HG03378 (cell line): ENCODE measurements around the gene AANAT.

Experiments used
- ATAC-seq: cut with Tn5 transposase; IDR thresholded peaks from one replicate; pipeline ENCODE4 v1.9.1; 2021; ENCODE audit warnings: mild to moderate bottlenecking, moderate library complexity; ENCODE audit not compliant: unreplicated experiment

AANAT gene

GRCh38 chr17:76485569-76485968, 18.2 kb downstream of the AANAT start:
- no peak for ATAC-seq

GRCh38 chr17:76487451-76488192, 20.2 kb downstream of the AANAT start:
- no peak for ATAC-seq

GRCh38 chr17:76490112-76490710, 22.8 kb downstream of the AANAT start:
- no peak for ATAC-seq

GRCh38 chr17:76491271-76492122, 24.1 kb downstream of the AANAT start:
- ATAC-seq, result no peak

GRCh38 chr17:76492123-76492988, 25.0 kb downstream of the AANAT start:
- ATAC-seq, result no peak

GRCh38 chr17:76492989-76493501, 25.6 kb downstream of the AANAT start:
- no peak for ATAC-seq

- ATAC-seq, result no peak
Measured at GRCh38 chr17:76493505-76494167, 26.2 kb downstream of the AANAT start.

- no peak for ATAC-seq
Measured at GRCh38 chr17:76495663-76496400, 28.4 kb downstream of the AANAT start.

GRCh38 chr17:76496464-76496863, 29.1 kb downstream of the AANAT start:
- no peak for ATAC-seq

- ATAC-seq, result no peak
Measured at GRCh38 chr17:76497699-76497978, 30.2 kb downstream of the AANAT start.

- no peak for ATAC-seq
Measured at GRCh38 chr17:76497979-76498875, 30.8 kb downstream of the AANAT start.

GRCh38 chr17:76498876-76499251, 31.5 kb downstream of the AANAT start:
- ATAC-seq, result no peak

- no peak for ATAC-seq
Measured at GRCh38 chr17:76499267-76499667, 31.9 kb downstream of the AANAT start.

GRCh38 chr17:76500074-76500746, 32.8 kb downstream of the AANAT start:
- no peak for ATAC-seq

- no peak for ATAC-seq
Measured at GRCh38 chr17:76500747-76501017, 33.3 kb downstream of the AANAT start.

GRCh38 chr17:76501018-76501826, 33.8 kb downstream of the AANAT start, which contains the start of gene RHBDF2:
Gene RHBDF2, minus strand, starts transcription at chr17:76501423. Its CDS starts 19,899 bp downstream, at chr17:76481524.
- no peak for ATAC-seq

GRCh38 chr17:76501827-76502307, 34.5 kb downstream of the AANAT start:
- no peak for ATAC-seq
